G401 (cell line): ENCODE results near the gene ZNF488. TPM values are rescaled to one million over a fixed set of nuclear protein-coding genes. Genes with fewer than 3 reads are reported as not detected.

Experiments
- DNase-seq: peaks from one replicate; pipeline ENCODE4 v3.0.0-alpha.2; 2015; ENCODE audit warnings: low spot score
- in situ Hi-C: cut with HindIII; loops from 2 replicates; pipeline ENCODE4 v1.10.0; 2016; ENCODE audit warnings: low sequenced_read_pairs, mixed read lengths
- total RNA-seq: library from RNA; depleted of rRNA; stranded (reverse); fragments of >200 nt; shearing (Covaris generic); gene quantifications from 2 replicates; pipeline ENCODE4 v1.2.3, GENCODE V29; 2014

The ZNF488 gene
- total RNA-seq, 1 experiment from 2014 or later: not detected

DNA sequence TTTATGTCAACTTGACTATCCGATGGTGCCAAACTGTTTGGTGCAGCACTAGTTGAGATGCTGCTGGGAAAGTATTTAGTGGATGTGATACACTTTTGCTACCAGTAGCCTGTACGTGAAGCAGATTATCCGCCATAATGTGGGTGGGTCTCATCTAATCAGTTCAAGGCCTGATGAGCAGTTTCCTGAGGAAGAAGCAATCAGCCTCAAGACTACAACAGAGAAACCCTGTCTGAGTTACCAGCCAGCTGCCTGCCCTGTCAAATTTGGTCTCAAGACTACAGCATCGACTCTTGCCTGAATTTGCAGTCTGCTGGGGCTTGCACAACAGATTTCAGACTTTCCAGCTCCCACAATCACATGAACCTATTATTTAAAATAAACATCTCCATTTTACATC, 46.8 kb downstream of the ZNF488 start:
- in situ Hi-C loops: no loop called here

DNA sequence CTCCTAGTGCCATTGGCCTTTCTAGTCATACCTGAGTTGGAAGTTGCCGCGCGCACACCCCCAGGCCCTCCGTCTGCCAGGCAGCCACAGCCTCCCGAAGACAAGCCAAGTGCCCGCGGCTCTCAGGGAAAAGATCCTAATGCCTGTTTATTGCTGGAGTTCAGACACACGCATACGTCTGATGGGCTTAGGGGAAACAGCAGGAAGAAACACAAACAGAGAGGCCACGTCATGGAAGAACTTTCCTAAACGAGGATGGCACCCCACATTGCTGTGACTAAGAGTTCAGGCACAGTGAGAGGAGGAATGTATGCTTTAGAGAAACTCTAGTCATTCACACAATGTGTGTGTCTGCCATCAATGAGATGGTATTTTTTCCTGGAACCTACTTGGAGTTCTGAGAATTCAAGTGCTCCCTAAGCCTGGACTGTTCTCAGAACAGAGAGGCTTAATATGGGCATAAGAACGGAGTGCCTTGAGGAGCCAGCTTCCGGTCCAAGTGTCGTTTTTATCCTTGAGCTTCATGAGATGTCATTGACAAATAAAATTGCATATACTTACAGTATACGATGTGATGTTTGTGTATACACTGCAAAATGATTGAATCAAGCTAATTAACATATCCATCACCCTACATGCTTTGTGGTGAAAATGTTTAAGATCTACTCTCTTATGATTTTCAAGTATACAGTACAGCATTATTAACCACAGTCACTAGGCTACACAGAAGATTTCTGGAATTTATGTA, 47.5 kb downstream of the ZNF488 start:
- in situ Hi-C loops: no loop called here
- DNase-seq: no peak

More for the DNA sequence above, 46.8 kb downstream of the ZNF488 start:
- DNase-seq: no peak

DNA sequence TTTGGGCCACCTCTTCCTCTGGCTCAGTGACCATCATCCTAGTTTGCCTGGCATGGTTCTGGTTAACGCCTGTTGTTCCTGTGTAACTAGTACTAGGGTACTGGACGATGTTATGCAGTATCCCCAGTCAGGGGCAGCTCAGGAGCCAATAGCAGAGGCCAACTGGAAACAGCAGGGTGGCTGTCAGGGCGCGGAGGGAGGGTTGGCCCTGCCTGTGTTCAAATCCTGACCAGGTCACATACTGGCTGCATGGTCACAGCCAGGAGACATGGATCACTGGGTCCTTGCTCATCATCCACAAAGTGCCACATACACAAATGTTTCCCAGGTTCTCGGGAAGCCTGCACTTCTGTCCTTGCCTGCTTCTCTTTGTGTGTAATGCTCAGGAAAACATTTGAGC, 48.2 kb downstream of the ZNF488 start:
- in situ Hi-C loops: no loop called here
- DNase-seq: no peak

DNA sequence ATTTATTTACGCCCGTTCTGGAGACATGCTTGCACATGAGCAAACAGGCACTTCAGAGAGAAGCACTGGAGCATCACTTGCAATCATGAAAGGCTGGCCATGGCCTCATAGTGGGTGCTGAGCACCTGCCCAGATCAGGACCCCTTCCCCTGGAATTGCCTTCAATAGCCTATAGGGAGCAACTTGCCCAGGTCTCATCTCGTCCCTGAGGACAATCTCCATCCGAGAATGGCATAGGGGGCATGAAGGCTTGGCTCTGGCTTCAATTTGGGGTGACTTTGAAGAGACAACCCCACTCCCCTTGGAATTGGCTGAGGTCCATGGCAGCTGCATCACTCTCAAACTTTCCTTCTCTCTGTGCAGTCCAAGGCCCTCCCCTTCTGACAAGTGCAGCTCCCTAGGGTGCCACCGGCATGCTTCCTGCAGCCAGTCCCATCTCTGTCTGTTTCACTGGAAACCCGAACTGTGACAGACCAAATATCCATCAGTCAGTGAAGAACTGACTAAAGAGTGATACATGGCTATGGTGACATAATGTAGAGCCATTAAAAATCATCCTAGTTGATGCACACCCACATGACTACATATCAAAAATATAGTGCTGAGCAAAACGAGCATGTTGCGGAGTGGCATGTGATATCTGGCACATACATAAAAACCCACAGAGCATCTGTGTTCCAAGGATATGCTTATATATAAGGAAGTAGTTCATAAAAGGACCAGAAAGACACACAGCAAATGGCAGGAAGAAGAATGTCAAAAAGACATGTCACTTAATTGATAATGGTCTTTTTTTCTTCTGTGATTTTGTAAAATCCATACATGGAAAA, 49.4 kb downstream of the ZNF488 start:
- in situ Hi-C loops: no loop called here
- DNase-seq: no peak

DNA sequence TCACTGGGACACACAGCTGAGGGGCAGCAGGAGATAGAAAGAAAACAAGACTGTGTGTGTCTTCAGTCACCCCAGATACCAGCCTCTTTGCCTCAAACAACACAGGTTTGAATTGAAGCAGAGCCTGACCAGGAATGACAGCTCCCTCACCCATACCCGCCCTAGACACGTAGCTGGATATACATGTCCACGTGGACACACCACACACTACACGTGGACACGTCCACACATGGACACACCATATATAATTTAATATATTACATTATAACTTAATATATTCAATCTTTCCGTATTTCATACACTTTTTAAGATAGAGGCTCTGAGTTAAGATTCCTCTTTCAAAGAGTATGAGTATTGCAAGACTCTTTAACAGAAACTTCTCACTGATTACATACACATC, 50.6 kb downstream of the ZNF488 start:
- in situ Hi-C loops: no loop called here
- no peak for DNase-seq

DNA sequence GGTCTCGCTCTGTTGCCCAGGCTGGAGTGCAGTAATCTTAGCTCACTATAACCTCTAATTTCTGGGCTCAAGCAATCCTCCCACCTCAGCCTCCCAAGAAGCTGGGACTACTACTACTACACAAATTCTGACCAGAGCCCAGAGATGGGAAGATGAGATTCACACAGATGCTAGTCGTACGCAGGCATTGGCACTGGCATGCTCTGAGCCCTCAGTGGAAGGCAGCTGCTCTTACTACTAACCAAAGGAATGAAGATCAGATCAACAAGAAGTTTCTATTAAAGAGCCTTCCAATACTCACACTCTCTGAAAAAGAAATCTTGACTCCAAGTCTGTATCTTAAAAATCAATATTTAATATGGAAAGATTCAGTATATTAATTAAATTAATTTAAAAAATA, 51.1 kb downstream of the ZNF488 start:
- in situ Hi-C loops: no loop called here
- DNase-seq: no peak

DNA sequence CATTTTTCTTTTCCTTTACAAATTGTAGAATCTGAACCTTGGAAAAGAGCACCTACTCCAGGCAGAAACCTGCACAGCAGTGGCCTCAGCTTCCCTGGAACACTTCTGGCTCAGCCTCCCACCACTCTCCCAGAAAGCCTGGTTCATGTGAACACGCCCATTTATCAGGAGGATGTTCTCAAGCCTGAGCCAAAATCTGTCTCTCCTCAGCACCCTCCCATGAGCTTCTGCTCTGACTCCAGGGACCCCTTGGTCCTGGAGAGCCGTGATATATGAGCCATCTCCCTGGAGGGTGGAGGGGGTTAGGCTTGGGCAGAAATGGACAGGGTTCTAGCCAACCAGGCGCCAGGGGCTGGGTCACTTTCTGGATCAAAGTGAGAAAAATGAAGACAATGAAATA, 51.7 kb downstream of the ZNF488 start:
- in situ Hi-C loops: no loop called here

DNA sequence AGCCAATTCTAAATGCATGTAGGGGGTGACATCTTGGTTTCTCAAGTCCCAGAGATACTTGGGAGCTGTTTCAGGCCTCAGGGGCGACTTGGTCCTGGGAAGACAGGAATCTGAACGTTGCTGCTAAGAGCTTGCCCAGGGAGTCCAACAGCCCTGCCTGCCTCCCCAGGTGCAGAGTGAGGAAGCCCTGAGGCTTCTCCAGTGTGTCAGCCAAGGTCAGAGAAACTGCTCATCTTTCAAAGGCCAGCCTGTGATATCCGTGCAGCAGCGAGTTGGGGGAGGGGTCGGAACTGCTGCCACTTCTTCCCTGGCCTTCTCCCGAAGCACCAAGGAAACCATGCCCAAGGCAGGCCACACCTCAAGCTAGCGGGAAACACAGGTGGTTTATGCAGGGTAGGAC, 52.1 kb downstream of the ZNF488 start:
- DNase-seq: no peak
- in situ Hi-C loops: no loop called here

More for the DNA sequence above, 51.7 kb downstream of the ZNF488 start:
- no peak for DNase-seq

DNA sequence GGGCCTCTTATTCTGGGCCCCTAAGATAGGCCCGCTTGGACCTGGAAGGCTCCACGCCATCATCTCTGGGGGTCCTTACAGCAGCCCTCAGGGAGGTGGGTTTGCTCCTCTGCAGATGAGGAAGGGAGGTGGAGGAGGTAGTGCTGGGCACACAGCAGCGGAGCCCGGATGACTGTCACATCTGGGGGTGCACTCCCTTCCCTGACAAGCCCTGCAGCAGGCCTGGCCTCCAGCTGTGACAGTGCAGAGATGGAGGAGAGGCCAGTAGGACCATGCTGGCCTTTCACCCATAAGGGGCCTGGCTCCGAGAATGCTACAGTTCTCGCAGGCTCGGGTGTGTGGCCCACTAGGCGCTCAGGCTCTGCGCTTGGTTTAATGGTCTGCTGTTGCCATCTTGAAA, 52.6 kb downstream of the ZNF488 start:
- DNase-seq: no peak
- in situ Hi-C loops: no loop called here

DNA sequence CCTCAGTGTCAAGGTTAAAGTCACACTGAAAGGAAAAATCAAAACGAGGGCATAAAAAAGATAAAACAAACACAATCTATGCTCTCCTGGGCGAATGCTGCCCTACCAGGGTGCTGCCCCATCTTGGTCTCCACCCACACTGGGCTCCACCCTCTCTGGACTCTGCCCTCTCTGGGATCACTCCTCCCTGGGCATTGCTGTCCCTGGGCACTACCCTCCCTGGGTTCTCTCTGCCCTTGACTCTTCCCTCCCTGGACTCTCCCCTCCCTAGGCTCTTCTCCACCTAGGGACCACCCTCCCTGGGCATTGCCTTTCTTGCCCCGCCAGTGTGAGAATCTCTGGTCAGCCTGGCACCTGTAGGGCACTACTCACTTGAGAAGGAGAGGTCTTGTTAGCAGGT, 53.3 kb downstream of the ZNF488 start:
- DNase-seq: no peak
- in situ Hi-C loops: no loop called here

DNA sequence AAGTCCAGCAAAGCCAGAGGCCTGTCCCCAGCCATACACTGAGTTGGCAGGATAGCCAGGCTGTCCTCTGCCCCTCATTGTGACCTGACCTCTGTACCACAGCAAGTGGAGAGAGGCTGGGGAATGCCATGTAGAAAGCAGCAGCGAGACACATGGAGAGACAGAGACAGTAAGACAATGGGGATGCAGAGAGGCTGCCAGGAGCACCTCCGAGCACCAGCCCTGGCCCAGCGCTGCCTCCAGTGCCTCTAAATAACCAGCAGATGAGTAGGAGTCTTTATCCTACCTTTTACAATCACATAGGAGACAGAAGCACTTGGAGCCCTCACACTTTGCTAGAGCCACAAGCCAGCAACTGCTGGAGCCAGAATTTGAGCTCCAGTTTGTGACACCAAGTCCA, 53.7 kb downstream of the ZNF488 start:
- in situ Hi-C loops: no loop called here
- no peak for DNase-seq

DNA sequence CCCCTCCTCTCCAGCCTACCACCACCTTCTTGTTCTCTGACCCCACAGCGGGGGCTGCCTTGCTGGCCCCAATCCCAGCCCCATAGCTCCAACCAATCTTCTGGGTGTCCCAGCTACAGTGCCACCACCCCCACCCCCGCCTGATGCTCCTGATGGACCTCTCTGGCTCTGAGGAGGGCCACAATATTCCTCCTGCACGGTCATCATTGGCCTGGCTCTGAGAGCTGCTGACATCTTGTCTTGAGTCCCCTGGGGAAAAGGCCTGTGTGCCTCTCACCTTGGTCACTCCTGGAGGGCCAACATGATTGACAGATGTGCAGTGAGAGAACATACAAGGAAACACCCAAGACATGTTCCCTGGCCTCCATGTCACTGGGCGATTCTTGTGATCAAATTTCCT, 54.2 kb downstream of the ZNF488 start:
- in situ Hi-C loops: no loop called here
- DNase-seq: no peak

DNA sequence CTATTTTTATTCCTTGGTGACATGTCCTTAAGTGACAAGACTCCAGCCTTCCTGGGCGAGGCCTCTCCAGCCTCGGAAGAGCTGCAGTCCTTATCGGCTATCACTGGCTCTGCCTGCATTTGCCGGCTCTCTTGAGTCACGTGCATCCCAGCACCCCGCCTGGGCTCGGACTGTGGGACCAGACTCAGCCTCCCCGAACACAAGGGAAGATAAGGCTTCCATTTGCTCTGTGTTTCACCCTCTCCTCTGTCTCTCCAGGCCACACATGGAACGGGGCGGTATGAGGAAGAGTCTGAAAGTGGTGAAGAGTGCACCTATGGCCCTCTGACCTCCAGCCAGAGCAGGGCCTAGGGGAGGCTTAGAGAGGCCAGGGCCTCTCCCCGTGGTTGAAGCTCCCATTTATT, 57.2 kb downstream of the ZNF488 start:
- in situ Hi-C loops: no loop called here
- no peak for DNase-seq

DNA sequence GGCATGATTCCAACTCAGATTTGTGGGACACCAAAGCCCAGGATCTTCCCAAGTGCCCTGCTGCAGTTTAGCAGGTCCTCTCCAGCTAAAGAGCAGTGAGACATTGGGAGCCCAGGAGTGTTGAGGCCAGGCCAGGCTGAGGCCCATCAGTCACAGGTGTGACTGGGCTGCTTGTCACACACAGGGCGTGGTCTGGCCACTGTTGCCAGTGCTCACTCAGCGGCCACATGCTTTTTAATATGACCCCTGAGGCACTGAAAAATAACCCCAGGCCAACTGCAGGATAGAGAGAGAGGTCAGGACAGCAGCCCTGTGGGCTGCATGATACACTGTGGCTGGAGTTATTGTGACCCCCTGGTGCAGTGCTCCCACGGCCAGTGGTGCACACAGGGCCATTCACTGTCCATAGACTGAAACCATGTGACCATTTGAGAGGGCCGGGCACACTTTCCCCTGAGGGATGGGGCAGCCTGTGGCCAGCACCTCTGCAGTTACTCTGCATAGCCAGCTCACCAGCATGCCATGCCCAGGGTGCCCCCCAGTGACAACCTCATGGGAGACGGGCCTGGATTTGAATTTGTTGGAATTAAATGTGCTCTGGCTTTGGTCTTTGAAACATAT, 57.7 kb downstream of the ZNF488 start:
- in situ Hi-C loops: no loop called here
- DNase-seq: no peak

DNA sequence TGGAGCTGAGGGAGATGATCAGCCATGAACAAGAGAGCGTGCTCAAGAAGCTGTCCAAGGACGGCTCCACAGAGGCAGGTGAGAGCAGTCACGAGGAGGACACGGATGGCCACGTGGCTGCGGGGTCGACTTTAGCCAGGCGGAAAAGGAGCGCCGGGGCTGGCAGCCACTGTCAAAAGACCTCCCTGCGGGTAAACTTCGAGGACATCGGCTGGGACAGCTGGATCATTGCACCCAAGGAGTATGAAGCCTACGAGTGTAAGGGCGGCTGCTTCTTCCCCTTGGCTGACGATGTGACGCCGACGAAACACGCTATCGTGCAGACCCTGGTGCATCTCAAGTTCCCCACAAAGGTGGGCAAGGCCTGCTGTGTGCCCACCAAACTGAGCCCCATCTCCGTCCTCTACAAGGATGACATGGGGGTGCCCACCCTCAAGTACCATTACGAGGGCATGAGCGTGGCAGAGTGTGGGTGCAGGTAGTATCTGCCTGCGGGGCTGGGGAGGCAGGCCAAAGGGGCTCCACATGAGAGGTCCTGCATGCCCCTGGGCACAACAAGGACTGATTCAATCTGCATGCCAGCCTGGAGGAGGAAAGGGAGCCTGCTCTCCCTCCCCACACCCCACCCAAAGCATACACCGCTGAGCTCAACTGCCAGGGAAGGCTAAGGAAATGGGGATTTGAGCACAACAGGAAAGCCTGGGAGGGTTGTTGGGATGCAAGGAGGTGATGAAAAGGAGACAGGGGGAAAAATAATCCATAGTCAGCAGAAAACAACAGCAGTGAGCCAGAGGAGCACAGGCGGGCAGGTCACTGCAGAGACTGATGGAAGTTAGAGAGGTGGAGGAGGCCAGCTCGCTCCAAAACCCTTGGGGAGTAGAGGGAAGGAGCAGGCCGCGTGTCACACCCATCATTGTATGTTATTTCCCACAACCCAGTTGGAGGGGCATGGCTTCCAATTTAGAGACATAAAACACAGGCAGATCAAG, 58.5 kb downstream of the ZNF488 start:
- in situ Hi-C loops: no loop called here
- no peak for DNase-seq

DNA sequence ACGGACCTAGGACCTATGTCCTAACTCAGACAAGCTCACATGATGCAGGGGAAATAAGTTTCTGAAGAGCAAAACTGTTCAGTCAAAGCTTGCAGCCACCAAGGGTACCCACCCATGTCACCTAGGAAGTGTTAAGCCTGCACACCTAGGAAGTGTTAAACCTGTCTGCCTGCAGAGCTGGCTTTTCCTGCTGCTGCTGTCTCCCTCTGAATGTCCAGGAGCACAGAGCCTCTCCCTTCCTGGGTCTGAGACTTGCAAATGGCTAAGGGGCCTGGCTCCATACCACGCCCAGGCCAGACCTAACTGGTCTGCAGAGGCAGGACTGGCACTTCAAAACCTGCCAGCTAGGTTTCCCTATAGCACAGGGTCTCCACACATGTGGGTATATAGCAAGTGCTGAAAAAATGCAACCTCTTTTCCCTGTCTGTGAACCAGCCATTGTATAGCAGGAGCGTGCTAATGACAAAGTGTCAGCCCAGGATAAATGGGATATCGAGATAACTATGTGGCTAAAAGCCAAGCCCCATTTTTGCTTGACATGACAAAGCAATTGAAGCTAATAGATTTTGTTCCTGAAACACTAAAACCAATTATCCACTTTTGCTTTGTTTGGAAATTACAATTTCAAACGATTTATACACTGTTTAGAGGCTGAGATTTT, 60.3 kb downstream of the ZNF488 start:
- in situ Hi-C loops: no loop called here
- DNase-seq: no peak

DNA sequence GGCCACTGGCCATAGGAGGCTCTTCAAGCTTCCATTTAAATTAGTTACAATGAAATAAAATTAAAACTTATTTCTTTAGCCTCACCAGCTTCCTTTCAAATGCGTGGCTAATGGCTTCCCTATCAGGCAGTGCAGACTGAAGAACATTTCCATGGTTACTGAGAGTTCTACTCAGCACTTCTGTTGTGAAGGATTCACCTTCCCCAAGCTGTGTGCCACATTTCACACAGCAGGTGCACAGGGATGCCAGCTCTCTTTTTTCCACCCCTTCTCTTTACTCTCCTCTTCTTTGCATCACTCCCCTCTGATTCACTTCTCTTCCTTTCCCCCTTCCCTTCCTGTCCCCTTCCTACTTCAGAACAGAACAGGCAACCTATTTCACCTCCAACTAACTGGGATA, 61.0 kb downstream of the ZNF488 start:
- no peak for DNase-seq
- in situ Hi-C loops: no loop called here

DNA sequence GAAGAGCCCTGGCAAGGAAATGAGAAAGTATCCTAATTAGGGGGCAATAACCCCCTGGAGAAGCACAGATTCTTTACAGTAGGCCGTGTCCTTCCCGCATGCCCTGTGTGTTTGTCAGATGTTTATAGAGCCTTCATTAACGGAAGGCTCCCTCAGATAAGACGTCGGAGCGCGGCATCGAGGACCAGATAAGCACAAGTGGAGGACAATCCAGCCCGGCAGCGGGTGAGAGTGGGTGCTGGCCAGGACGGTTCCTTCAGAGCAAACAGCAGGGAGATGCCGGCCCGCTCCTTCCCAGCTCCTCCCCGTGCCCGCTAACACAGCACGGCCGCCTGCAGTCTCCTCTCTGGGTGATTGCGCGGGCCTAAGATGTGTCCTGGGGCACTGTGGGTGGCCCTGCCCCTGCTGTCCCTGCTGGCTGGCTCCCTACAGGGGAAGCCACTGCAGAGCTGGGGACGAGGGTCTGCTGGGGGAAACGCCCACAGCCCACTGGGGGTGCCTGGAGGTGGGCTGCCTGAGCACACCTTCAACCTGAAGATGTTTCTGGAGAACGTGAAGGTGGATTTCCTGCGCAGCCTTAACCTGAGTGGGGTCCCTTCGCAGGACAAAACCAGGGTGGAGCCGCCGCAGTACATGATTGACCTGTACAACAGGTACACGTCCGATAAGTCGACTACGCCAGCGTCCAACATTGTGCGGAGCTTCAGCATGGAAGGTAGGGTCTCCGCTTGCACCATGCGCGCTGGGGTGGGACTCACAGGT, 61.6 kb downstream of the ZNF488 start, which contains the start of gene GDF2:
GDF2 (plus strand) TSS at position 155 of the 762 bp plus-strand sequence; CDS start at position 370, 215 bp downstream.
- in situ Hi-C loops: no loop called here

More for the DNA sequence above, 61.6 kb downstream of the ZNF488 start, which contains the start of gene GDF2:
- DNase-seq: no peak
